Stimulated activated CD4-positive, alpha-beta T cell treated with anti-CD3 and anti-CD28 coated beads, TNF-alpha, amount 100 ng/mL, for 48 hours (primary cell): ENCODE data around the gene SYNJ1.
A peak's percentile ranks its signal among the peaks of the same experiment; 100 is the strongest.
"Not testable (repeated sequence)": the region's sequence is repeated elsewhere in the genome, so short reads cannot be mapped to it uniquely, and the experiment has no call there.

Experiments used
- DNase-seq, 3 donors: peaks; one replicate each; pipeline ENCODE4 v3.0.0-alpha.2; 2020; ENCODE audit warnings: low read depth in 3 of 3

The SYNJ1 gene

GRCh38 chr21:32727687-32728455 lies at the start of gene SYNJ1:
Gene SYNJ1 (minus strand): TSS chr21:32728013. CDS start chr21:32726895, 1,118 bp downstream.
- peak; percentile 90 for DNase-seq

GRCh38 chr21:32777269-32777668 lies 49.5 kb upstream of the SYNJ1 start:
- DNase-seq = no peak

- no peak for DNase-seq
Measured at GRCh38 chr21:32776743-32777142, 48.9 kb upstream of the SYNJ1 start.

- not testable (repeated sequence) for DNase-seq
Measured at GRCh38 chr21:32773048-32773344, 45.2 kb upstream of the SYNJ1 start.

GRCh38 chr21:32772281-32773047 lies 44.7 kb upstream of the SYNJ1 start:
- DNase-seq = peak; percentile 50 to 63 (median 60)

GRCh38 chr21:32770871-32771523 lies 43.2 kb upstream of the SYNJ1 start:
- peak in 2 of 3 donors; percentile 10 to 33 for DNase-seq

- DNase-seq = no peak
Measured at GRCh38 chr21:32768530-32768929, 40.7 kb upstream of the SYNJ1 start.

GRCh38 chr21:32765058-32765457 lies 37.2 kb upstream of the SYNJ1 start:
- DNase-seq = no peak

GRCh38 chr21:32764186-32764585 lies 36.4 kb upstream of the SYNJ1 start:
- DNase-seq = no peak

GRCh38 chr21:32757804-32758203 lies 30.0 kb upstream of the SYNJ1 start:
- DNase-seq = no peak

GRCh38 chr21:32756096-32756495 lies 28.3 kb upstream of the SYNJ1 start:
- no peak for DNase-seq

GRCh38 chr21:32753818-32754585 lies 26.2 kb upstream of the SYNJ1 start:
- no peak for DNase-seq

GRCh38 chr21:32750405-32750804 lies 22.6 kb upstream of the SYNJ1 start:
- DNase-seq = no peak

- DNase-seq = no peak
Measured at GRCh38 chr21:32749662-32750061, 21.8 kb upstream of the SYNJ1 start.

- DNase-seq = no peak
Measured at GRCh38 chr21:32748529-32748928, 20.7 kb upstream of the SYNJ1 start.

- no peak for DNase-seq
Measured at GRCh38 chr21:32747396-32747795, 19.6 kb upstream of the SYNJ1 start.

- not testable (repeated sequence) for DNase-seq
Measured at GRCh38 chr21:32746711-32747110, 18.9 kb upstream of the SYNJ1 start.

- no peak for DNase-seq
Measured at GRCh38 chr21:32742396-32742795, 14.6 kb upstream of the SYNJ1 start.

GRCh38 chr21:32741336-32741735 lies 13.5 kb upstream of the SYNJ1 start:
- DNase-seq = no peak

- no peak for DNase-seq
Measured at GRCh38 chr21:32739946-32740345, 12.1 kb upstream of the SYNJ1 start.

- not testable (repeated sequence) for DNase-seq
Measured at GRCh38 chr21:32736083-32736482, 8.3 kb upstream of the SYNJ1 start.

GRCh38 chr21:32735524-32735923 lies 7.7 kb upstream of the SYNJ1 start:
- peak; percentile 18 to 37 (median 20) for DNase-seq
